Body of pancreas (tissue), 4 donors: ENCODE measurements around the gene PKN1. TPM values are rescaled to one million over a fixed set of nuclear protein-coding genes. Genes with fewer than 3 reads are reported as not detected.
"Not testable (repeated sequence)": the region's sequence is repeated elsewhere in the genome, so short reads cannot be mapped to it uniquely, and the experiment has no call there.

Experiments used
- ATAC-seq: fragments of 150-250 bp; one replicate; pipeline ENCODE4 v1.9.1; 2016
- DNase-seq, 4 donors: peaks; one replicate each; pipeline ENCODE4 v3.0.0-alpha.2; 2019
- H3K27ac ChIP-seq, 4 donors: fragments of 200-600 bp; sonication (generic); 1 replicate in 3 of 4; 2 replicates in 1 of 4; pipeline versions ENCODE4 v1.5.1 to v1.6.1; 2016 to 2019; ENCODE audit warnings: mild to moderate bottlenecking in 1 of 4, mixed read lengths in 1 of 4, moderate library complexity in 1 of 4
- H3K27me3 ChIP-seq, 2 donors: fragments of 200-600 bp; sonication (generic); one replicate each; pipeline ENCODE4 v1.6.0; 2016; ENCODE audit warnings: mild to moderate bottlenecking in 1 of 2
- H3K36me3 ChIP-seq, 2 donors: fragments of 200-600 bp; sonication (generic); replicated peaks in 1 of 2; 2 replicates each; pipeline ENCODE4 v1.5.1; 2016; ENCODE audit warnings: low read depth in 2 of 2; ENCODE audit not compliant: insufficient read depth in 1 of 2
- H3K4me1 ChIP-seq: fragments of 200-600 bp; sonication (generic); one replicate; pipeline ENCODE4 v1.6.0; 2016
- H3K4me3 ChIP-seq, 2 donors: fragments of 200-600 bp; sonication (generic); 1 replicate in 1 of 2; 2 replicates in 1 of 2; pipeline ENCODE4 v1.5.1; 2016 to 2019
- H3K9me3 ChIP-seq, 3 donors: fragments of 200-600 bp; sonication (generic); 1 replicate in 2 of 3; 2 replicates in 1 of 3; pipeline ENCODE4 v1.5.1; 2016
- CTCF ChIP-seq, 7 experiments: fragments of 450-650 bp in 4 of 7; fragments of 200-600 bp in 3 of 7; sonication (generic) in 3 of 7; IDR thresholded peaks; one replicate each; pipeline ENCODE4 v1.5.1; 2016 to 2019; ENCODE audit warnings: antibody characterized with exemption in 7 of 7
- POLR2A ChIP-seq, 3 donors: fragments of 450-650 bp; IDR thresholded peaks; one replicate each; pipeline ENCODE4 v1.6.1; 2016; ENCODE audit warnings: antibody characterized with exemption in 3 of 3, mild to moderate bottlenecking in 2 of 3
- WGBS, 2 donors: methylation state at CpG; one replicate each; pipeline ENCODE4 v1.1.5; 2017; 5-methylcytosine and 5-hydroxymethylcytosine counted together
- intact Hi-C: fragments of 100-400 bp; cut with DNase I; formaldehyde crosslinking; loops from one replicate; pipeline ENCODE4 v1.15.1; 2023
- total RNA-seq, 2 donors: library from RNA; depleted of rRNA; stranded (reverse); fragments of >200 nt; gene quantifications; one replicate each; pipeline ENCODE4 v1.1.0, GENCODE V29; 2016

Gene PKN1
- total RNA-seq, 2 donors from 2014 or later: 82.5 to 83.4 TPM

DNA sequence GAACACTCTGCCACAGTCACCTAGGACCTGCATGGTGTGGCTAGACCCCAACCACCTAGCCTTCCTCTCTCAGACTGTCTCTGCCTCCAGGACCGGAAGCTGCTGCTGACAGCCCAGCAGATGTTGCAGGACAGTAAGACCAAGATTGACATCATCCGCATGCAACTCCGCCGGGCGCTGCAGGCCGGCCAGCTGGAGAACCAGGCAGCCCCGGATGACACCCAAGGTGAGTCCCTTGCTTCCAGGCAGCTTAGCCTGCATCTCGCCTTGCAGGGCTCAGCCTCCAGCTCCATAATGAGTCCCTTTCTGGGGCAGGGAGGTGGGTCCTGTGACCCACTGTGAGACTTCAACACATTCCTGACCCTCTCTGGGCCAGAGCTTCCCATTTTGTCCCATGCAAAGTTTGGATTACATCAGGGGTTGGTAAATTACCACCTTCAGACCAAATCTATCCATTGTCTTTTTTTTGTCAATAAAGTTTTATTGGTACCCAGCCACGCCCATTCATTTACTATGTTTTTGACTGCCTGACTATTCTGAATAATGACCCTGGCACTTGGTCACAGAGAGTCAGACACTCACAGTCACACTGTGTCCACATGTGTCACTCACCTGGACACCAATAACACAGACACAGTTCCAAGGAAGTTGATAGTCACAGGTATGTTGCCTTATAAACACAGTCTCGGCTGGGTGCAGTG is 13.4 kb downstream of the PKN1 start:
- ATAC-seq: no peak
- intact Hi-C loops: no loop called here
- 90 to 96% methylated on average over 2 to 10 of the region's 10 CpGs for WGBS, 2 donors
- no peak overlapping the region for H3K27ac ChIP-seq
- no peaks in the 10 kb centered on the region for H3K9me3 ChIP-seq
- H3K4me3 ChIP-seq: no peak overlapping the region
- H3K27me3 ChIP-seq: no peaks in the 10 kb centered on the region
- H3K4me1 ChIP-seq: no peaks in the 10 kb centered on the region
- H3K36me3 ChIP-seq: peaks cover 0 to 45% of the 10 kb centered on the region in 2 donors
- no peak for DNase-seq
- TF ChIP-seq CTCF (IDR thresholded peaks at IDR 0.05) (no peak), POLR2A (IDR thresholded peaks at IDR 0.05) (no peak)

DNA sequence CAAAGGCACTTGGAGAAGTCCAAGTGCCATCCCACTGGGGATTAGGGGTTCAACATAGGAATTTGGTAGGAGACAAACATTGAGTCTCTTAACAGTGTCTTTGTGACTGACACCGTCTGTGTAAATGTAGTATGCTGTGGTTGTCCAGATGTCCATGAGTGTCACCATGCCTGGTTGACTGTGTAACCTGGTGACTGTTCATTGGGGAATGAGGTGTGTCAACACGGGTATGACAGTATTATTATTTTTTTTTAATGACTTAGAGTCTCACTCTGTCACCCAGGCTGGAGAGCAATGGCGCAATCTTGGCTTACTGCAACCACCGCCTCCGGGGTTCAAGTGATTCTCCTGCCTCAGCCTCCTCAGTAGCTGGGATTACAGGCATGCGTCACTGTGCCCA is 16.2 kb downstream of the PKN1 start:
- Histone ChIP-seq H3K27me3 (no peaks in the 10 kb centered on the region), H3K9me3 (no peaks in the 10 kb centered on the region)
- no peak for ATAC-seq

DNA sequence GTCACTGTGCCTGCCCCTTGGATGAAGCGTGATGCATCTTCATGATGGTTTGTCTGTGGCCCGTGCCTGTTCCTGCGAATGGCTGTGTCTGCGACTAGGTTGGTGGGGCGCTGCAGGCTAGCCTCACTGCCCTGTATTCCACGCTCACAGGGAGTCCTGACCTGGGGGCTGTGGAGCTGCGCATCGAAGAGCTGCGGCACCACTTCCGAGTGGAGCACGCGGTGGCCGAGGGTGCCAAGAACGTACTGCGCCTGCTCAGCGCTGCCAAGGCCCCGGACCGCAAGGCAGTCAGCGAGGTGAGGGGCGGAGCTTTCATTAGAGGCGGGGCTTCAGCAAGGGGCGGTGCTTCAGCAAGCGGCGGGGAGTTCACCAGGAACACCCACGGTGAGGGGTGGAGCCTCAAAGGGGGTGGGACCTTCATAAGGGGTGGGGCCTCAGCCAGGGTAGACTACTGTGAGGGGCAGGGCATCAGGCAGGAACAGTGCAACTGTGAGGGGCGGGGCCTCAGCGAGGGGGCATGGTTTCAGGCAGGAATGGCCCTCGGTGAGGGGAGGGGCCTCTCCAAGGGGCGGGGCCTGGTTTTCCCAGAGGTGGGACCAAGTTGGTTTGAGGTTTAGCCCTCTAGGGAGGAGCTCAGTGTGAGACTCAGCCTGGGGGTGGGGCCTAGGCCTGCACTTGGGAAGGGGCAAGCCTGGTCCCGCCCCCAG is 17.2 kb downstream of the PKN1 start:
- H3K4me3 ChIP-seq: no peak overlapping the region
- H3K36me3 ChIP-seq: peaks cover 0 to 30% of the 10 kb centered on the region in 2 donors
- intact Hi-C loops: no loop called here
- ATAC-seq (no peak), DNase-seq (no peak)
- no peaks in the 10 kb centered on the region for H3K4me1 ChIP-seq
- no peaks in the 10 kb centered on the region for H3K9me3 ChIP-seq
- H3K27ac ChIP-seq: no peak overlapping the region
- 86 to 87% methylated on average over 23 to 30 of the region's 30 CpGs for WGBS, 2 donors
- no peaks in the 10 kb centered on the region for H3K27me3 ChIP-seq
- TF ChIP-seq POLR2A (IDR thresholded peaks at IDR 0.05): no peak

More for the DNA sequence above, 16.2 kb downstream of the PKN1 start:
- no peak overlapping the region for H3K4me3 ChIP-seq
- no peak for DNase-seq
- TF ChIP-seq CTCF (IDR thresholded peaks at IDR 0.05): no peak
- TF ChIP-seq POLR2A (IDR thresholded peaks at IDR 0.05): no peak
- peaks cover 0 to 32% of the 10 kb centered on the region in 2 donors for H3K36me3 ChIP-seq
- H3K27ac ChIP-seq: no peak overlapping the region
- 80 to 94% methylated on average over 6 of the region's 6 CpGs for WGBS, 2 donors
- H3K4me1 ChIP-seq: no peaks in the 10 kb centered on the region
- intact Hi-C loops: no loop called here

GRCh38 chr19:14450876-14451275 is 17.8 kb downstream of the PKN1 start:
- H3K27me3 ChIP-seq: no peaks in the 10 kb centered on the region
- no peaks in the 10 kb centered on the region for H3K9me3 ChIP-seq
- DNase-seq (no peak), ATAC-seq (no peak)
- H3K36me3 ChIP-seq: peaks cover 0 to 29% of the 10 kb centered on the region in 2 donors
- H3K4me3 ChIP-seq: no peak overlapping the region
- 96 to 100% methylated on average over 9 to 15 of the region's 19 CpGs for WGBS, 2 donors
- H3K4me1 ChIP-seq: no peaks in the 10 kb centered on the region
- TF ChIP-seq CTCF (IDR thresholded peaks at IDR 0.05): no peak
- TF ChIP-seq POLR2A (IDR thresholded peaks at IDR 0.05): no peak
- intact Hi-C loops: no loop called here
- no peak overlapping the region for H3K27ac ChIP-seq

GRCh38 chr19:14452303-14452702 is 19.2 kb downstream of the PKN1 start:
- WGBS, 2 donors: 91 to 97% methylated on average over 3 of the region's 3 CpGs
- peaks cover 0 to 22% of the 10 kb centered on the region in 2 donors for H3K36me3 ChIP-seq

More at GRCh38 chr19:14452303-14452702, 19.2 kb downstream of the PKN1 start:
- ATAC-seq, H3K9me3 ChIP-seq, H3K4me3 ChIP-seq, H3K27me3 ChIP-seq, H3K27ac ChIP-seq, H3K4me1 ChIP-seq, intact Hi-C loops, DNase-seq: not testable (repeated sequence)
